Inflammatory macrophage treated with lipopolysaccharide for 1 hour (primary cell): ENCODE measurements around the gene OR4N2.
"Not testable (repeated sequence)": the region's sequence is repeated elsewhere in the genome, so short reads cannot be mapped to it uniquely, and the experiment has no call there.

Source experiments
- DNase-seq, 2 donors: peaks; one replicate each; pipeline ENCODE4 v3.0.0-alpha.2; 2020 to 2022

OR4N2 gene

GRCh38 chr14:19803470-19803869 lies at the start of gene OR4N2:
TSS of gene OR4N2 (plus strand) at chr14:19803770. CDS start at chr14:19827449, 23,679 bp downstream.
- not testable (repeated sequence) for DNase-seq

- no peak for DNase-seq
Observed at GRCh38 chr14:19754172-19754571, 49.4 kb upstream of the OR4N2 start.

- not testable (repeated sequence) for DNase-seq
Observed at GRCh38 chr14:19771491-19771890, 32.1 kb upstream of the OR4N2 start.

GRCh38 chr14:19771895-19772430 lies 31.6 kb upstream of the OR4N2 start:
- DNase-seq, result peak in 1 of 2 donors; percentile 0

GRCh38 chr14:19772454-19772853 lies 31.1 kb upstream of the OR4N2 start:
- peak in 1 of 2 donors; percentile 0 for DNase-seq

GRCh38 chr14:19773204-19773603 lies 30.4 kb upstream of the OR4N2 start, which contains the start of gene OR4M1:
TSS of gene OR4M1 (plus strand) at chr14:19773504. CDS start at chr14:19780323, 6,819 bp downstream.
- DNase-seq, result not testable (repeated sequence)

- DNase-seq, result no peak
Observed at GRCh38 chr14:19775587-19775986, 28.0 kb upstream of the OR4N2 start.

- not testable (repeated sequence) for DNase-seq
Observed at GRCh38 chr14:19785848-19786247, 17.7 kb upstream of the OR4N2 start.

- not testable (repeated sequence) for DNase-seq
Observed at GRCh38 chr14:19787318-19787717, 16.3 kb upstream of the OR4N2 start.

GRCh38 chr14:19788150-19788549 lies 15.4 kb upstream of the OR4N2 start:
- not testable (repeated sequence) for DNase-seq

- not testable (repeated sequence) for DNase-seq
Observed at GRCh38 chr14:19796520-19797108, 7.0 kb upstream of the OR4N2 start.

GRCh38 chr14:19799880-19800279 lies 3.7 kb upstream of the OR4N2 start:
- DNase-seq, result no peak

- DNase-seq, result no peak
Observed at GRCh38 chr14:19800282-19801117, 3.1 kb upstream of the OR4N2 start.

GRCh38 chr14:19801118-19801464 lies 2.5 kb upstream of the OR4N2 start:
- no peak for DNase-seq

GRCh38 chr14:19813171-19813920 lies 9.8 kb downstream of the OR4N2 start:
- not testable (repeated sequence) for DNase-seq

- not testable (repeated sequence) for DNase-seq
Observed at GRCh38 chr14:19819879-19820278, 16.3 kb downstream of the OR4N2 start.

- not testable (repeated sequence) for DNase-seq
Observed at GRCh38 chr14:19821016-19821415, 17.4 kb downstream of the OR4N2 start.

GRCh38 chr14:19823178-19823577 lies 19.6 kb downstream of the OR4N2 start:
- no peak for DNase-seq

- no peak for DNase-seq
Observed at GRCh38 chr14:19823765-19824164, 20.2 kb downstream of the OR4N2 start.

GRCh38 chr14:19827626-19828244 lies 24.2 kb downstream of the OR4N2 start:
- DNase-seq, result not testable (repeated sequence)

- no peak for DNase-seq
Observed at GRCh38 chr14:19828314-19828713, 24.7 kb downstream of the OR4N2 start.

GRCh38 chr14:19834203-19834848 lies 30.8 kb downstream of the OR4N2 start:
- not testable (repeated sequence) for DNase-seq
